Myometrial cell (primary cell): ENCODE data around the gene ITPRID1. TPM values are rescaled to one million over a fixed set of nuclear protein-coding genes. Genes with fewer than 3 reads are reported as not detected.

Source experiments
- total RNA-seq: library from RNA; depleted of rRNA; stranded (reverse); fragments of >200 nt; gene quantifications from 2 replicates; pipeline ENCODE4 v1.2.3, GENCODE V29; 2015

The ITPRID1 gene
- total RNA-seq = not detected in 2 replicates

DNA sequence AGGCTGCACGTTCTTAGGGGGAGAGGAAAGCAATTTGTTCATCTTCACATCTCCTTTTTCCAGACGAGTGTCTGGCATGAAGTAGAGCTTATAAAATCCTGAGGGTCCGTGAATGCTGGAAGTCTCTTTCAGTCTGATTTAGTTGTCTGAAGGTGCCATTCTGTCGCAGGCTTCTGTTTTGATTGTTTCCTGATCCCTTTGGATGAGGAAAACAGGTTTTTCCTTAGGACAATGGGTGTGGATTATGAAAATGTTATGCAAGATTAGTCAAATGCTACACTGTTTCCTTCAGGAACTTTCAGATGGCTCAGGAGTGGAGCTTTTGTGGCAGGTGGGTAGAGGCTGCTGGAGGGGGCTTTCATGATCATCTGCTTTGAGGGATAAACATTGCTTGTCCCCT, at the start of gene ITPRID1:
Gene ITPRID1 (plus strand): TSS at position 301 of the 400 bp plus-strand sequence. CDS start 38,935 bp downstream, outside the sequence.

DNA sequence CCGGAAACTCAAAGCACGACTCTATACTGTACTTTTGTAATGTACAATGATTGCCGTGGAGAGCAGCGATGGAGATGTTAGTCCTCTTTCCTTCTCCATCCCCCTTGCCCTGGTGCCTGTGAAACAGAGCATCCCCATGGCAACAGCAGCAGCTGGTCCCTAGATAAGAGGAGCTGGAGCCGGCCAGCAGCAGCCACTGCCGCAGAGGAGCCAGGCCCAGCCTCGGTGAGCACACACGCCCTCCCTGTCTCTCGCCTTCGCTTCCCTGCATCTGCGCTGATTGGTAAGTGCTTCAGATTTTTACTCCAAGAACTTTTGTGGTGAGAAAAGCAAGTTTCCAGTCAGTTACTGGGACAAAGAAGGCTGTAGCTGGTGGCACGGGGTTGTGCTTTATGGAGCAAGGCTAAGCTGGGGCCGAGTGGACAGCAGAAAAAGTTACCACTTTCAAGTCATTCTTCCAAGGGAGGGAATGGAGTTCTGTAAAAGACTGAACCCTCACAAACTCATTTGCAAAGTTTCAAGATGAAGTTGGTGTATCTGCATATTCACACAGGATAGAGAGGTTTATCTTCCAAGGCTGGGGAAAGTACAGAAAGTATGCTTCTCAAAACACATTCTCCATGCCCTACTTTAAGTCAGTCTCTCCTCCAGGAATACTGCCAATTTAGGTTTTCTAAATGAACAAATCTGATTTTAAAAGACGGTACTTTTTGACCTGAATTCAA, 173.3 kb downstream of the ITPRID1 start, which contains the start of gene PPP1R17:
Gene PPP1R17 (plus strand): TSS at position 192 of the 725 bp plus-strand sequence. CDS start 5,227 bp downstream, outside the sequence.

Other genes starting within 250 kb of the ITPRID1 start
- not detected in 2 replicates for gene NEUROD6, start 173.4 kb upstream of the ITPRID1 start, total RNA-seq
- gene PPP1R17, start 173.1 kb downstream of the ITPRID1 start, total RNA-seq = not detected in 2 replicates